ENCODE results near the gene HPCA. TPM values are rescaled to one million over a fixed set of nuclear protein-coding genes. Genes with fewer than 3 reads are reported as not detected.

HPCA gene
- total RNA-seq (not detected), total RNA-seq (0 to 0.68 (median 0.05) reads per million in 172 experiments)
- polyA plus RNA-seq (2013, experiment 1 of 2), result 0.13 TPM
- 0.10 TPM for polyA plus RNA-seq (2013, experiment 2 of 2)

DNA sequence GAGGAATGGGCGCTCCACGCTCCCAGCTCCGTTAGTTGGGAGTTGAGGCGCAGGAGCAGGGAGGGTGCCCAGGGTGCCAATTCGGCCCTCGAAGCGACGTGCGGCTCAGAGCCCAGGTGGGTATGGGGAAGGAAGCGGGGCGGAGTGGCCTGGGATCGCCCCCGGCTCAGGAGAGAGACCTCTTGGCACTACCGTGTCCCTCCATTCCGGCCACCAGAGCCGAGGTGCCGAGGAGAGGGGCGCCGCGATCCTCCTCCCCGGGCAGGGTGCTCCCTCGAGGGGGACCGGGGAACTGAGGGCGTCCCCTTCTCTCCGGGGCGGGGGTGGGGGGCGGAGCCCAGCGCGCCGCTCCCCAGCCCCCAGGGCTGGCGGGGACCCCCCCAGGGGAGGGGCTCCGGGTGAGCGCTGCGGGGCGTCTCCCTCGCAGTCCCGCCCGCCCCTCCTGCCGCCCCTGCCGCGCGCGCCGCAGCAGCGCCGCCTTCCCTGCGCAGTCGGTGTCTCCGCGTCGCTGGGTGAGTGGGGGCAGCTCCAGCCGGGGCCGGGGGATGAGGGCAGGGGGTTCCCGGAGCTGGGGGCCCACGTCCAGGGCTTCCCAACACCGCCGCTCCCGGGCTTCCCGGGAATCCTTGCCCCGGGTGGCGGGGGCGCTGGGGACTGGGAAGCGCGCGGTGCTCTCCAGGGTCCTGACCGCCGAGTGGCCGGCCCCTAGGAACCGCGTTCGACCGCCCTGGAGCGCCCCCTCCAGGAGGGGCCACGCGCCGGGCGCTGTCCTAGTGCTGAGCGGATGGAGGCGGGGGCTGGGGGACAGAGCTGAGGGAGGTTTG is at the start of gene HPCA:
Gene HPCA, plus strand, starts transcription at position 488 of the 824 bp plus-strand sequence. CDS start 2,408 bp downstream, outside the sequence.
- no peak within 1 kb of the TSS for H3K4me3 Mint-ChIP-seq
- H3K36me3 Mint-ChIP-seq (ENCODE audit: low read depth), result no peaks in the 10 kb centered on the region
- Histone ChIP-seq H3K9me3 (ENCODE audit: control insufficient read depth in 1 of 2, insufficient read depth in 1 of 2, low read length in 2 of 2) (peaks cover 0 to 20% of the 10 kb centered on the region in 2 experiments), H3K27me3 (ENCODE audit: control insufficient read depth in 1 of 2, insufficient read depth in 2 of 2, low read length in 2 of 2) (peaks cover 52 to 86% of the 10 kb centered on the region in 2 experiments), H3K4me1 (ENCODE audit: insufficient read depth, low read length) (peaks cover 13% of the 10 kb centered on the region), H3K36me3 (ENCODE audit: insufficient read depth, low read length) (no peaks in the 10 kb centered on the region), H3K27ac (ENCODE audit: low read depth in 1 of 2, low read length in 2 of 2) (no peak within 1 kb of the TSS), H3K4me3 (ENCODE audit: low read length) (no peak within 1 kb of the TSS)
- POLR2A ChIA-PET, result no interaction called here
- no peaks in the 10 kb centered on the region for H3K4me1 Mint-ChIP-seq (ENCODE audit: low read depth)
- DNase-seq (peak in 5 of 14 experiments; percentile 9 to 58 (median 20)), ATAC-seq (ENCODE audit: poor library complexity) (peak; percentile 80)
- H3K9me3 Mint-ChIP-seq, result no peaks in the 10 kb centered on the region
- TF ChIP-seq, protein P1, sequence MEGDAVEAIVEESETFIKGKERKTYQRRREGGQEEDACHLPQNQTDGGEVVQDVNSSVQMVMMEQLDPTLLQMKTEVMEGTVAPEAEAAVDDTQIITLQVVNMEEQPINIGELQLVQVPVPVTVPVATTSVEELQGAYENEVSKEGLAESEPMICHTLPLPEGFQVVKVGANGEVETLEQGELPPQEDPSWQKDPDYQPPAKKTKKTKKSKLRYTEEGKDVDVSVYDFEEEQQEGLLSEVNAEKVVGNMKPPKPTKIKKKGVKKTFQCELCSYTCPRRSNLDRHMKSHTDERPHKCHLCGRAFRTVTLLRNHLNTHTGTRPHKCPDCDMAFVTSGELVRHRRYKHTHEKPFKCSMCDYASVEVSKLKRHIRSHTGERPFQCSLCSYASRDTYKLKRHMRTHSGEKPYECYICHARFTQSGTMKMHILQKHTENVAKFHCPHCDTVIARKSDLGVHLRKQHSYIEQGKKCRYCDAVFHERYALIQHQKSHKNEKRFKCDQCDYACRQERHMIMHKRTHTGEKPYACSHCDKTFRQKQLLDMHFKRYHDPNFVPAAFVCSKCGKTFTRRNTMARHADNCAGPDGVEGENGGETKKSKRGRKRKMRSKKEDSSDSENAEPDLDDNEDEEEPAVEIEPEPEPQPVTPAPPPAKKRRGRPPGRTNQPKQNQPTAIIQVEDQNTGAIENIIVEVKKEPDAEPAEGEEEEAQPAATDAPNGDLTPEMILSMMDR (IDR thresholded peaks at IDR 0.05), result no peak
- CTCF ChIA-PET, result no interaction called here
- intact Hi-C loops (cut with DNase I, micrococcal nuclease), result no loop called here
- H3K27me3 Mint-ChIP-seq, result peaks cover 76% of the 10 kb centered on the region
- no peak within 1 kb of the TSS for H3K27ac Mint-ChIP-seq

DNA sequence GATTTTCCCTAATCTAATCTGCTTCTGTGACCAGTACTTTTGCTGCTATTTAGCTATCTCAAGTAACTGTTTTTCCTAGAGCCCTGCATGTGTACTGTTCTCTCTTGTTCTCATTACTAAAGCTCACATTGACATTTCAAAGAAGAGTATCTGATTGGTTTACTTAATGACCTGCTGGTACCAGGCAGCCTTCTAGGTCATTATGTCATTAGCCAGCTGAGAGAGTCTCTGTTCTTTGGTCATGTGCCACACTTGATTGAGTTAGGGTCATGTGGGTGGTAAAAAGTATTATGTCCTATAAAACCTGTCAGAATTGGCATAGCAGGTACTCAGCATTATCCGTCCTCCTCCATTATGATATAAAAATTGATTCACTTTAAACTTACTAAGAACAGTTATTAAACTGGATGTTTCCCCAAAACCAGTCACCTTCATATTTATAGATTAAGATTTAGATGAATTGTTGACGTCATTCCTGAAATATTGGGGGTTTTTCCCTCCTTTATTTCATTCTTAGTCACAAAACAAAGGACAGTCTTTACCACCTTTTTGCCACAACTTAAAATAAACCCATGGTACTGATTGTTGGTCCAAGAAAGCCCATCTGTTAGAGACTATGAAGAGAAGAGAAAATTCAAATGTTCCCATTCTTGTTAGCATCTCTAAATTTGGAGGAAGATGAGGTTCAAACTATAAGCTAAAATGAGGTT is 37.8 kb upstream of the HPCA start:
- Mint-ChIP-seq H3K4me3 (no peak overlapping the region), H3K27ac (no peak overlapping the region), H3K27me3 (no peaks in the 10 kb centered on the region), H3K4me1 (ENCODE audit: low read depth) (no peaks in the 10 kb centered on the region), H3K36me3 (ENCODE audit: low read depth) (peaks cover 57% of the 10 kb centered on the region), H3K9me3 (no peaks in the 10 kb centered on the region)
- DNase-seq, result no peak
- CTCF ChIA-PET, result interaction anchor here (1.0 to 1.5 kb wide), 2 partner anchors 12 to 136 kb away, joined by 3 read pairs; no protein-coding TSS in a partner anchor
- no peak overlapping the region for H3K4me3 ChIP-seq (ENCODE audit: low read length)
- H3K9me3 ChIP-seq (ENCODE audit: control insufficient read depth in 1 of 2, insufficient read depth in 1 of 2, low read length in 2 of 2), result no peaks in the 10 kb centered on the region
- intact Hi-C loops (cut with DNase I, micrococcal nuclease), result no loop called here
- TF ChIP-seq, protein P1 (IDR thresholded peaks at IDR 0.05), result no peak
- H3K27me3 ChIP-seq (ENCODE audit: control insufficient read depth in 1 of 2, insufficient read depth in 2 of 2, low read length in 2 of 2), result no peaks in the 10 kb centered on the region
- no peak for ATAC-seq (ENCODE audit: poor library complexity)
- no peaks in the 10 kb centered on the region for H3K4me1 ChIP-seq (ENCODE audit: insufficient read depth, low read length)
- no peak overlapping the region for H3K27ac ChIP-seq (ENCODE audit: low read depth in 1 of 2, low read length in 2 of 2)
- H3K36me3 ChIP-seq (ENCODE audit: insufficient read depth, low read length), result peaks cover 40% of the 10 kb centered on the region
- POLR2A ChIA-PET, result no interaction called here

DNA sequence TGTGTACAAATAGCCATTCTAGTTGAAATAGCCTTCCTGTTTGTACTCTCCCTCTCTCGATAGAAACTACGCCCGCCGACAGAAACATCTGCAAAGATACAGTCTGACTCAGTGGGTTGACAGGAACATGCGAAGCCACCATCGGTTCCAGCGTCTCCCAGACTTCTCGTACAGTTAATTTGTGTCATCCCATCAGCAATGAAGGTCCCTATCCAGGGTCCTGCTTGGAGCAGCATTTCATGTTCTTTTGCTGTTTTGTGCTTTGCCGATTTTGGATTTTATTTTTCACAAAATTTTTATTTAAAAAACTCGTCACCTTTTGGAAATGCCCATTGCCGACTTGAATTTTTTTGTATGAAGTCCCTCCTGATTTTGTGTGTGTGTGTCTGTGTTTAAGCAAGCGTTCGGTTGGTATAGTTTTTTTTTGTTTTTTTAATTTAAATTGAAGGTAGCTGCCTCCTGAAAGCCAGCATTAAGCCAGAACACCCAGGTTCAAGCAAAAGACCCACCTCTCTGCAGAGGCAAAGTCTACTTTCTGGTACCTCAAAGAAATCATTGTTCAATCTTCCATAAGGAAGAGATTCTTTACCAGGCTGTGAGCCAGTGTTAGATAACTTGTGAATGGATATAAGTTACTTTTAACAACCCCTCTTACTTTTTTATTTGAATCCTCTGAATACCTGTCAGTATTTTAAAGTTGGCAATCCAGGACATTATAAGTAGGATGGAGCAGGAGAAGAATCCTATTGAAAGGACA is 30.3 kb upstream of the HPCA start:
- CTCF ChIA-PET, result no interaction called here
- Mint-ChIP-seq H3K27me3 (no peaks in the 10 kb centered on the region), H3K27ac (no peak overlapping the region)

More for the DNA sequence above, 30.3 kb upstream of the HPCA start:
- Mint-ChIP-seq H3K4me3 (no peak overlapping the region), H3K9me3 (no peaks in the 10 kb centered on the region), H3K36me3 (ENCODE audit: low read depth) (peaks cover 76% of the 10 kb centered on the region), H3K4me1 (ENCODE audit: low read depth) (no peaks in the 10 kb centered on the region)
- DNase-seq (no peak), ATAC-seq (ENCODE audit: poor library complexity) (no peak)
- Histone ChIP-seq H3K27ac (ENCODE audit: low read depth in 1 of 2, low read length in 2 of 2) (no peak overlapping the region), H3K4me3 (ENCODE audit: low read length) (no peak overlapping the region), H3K4me1 (ENCODE audit: insufficient read depth, low read length) (no peaks in the 10 kb centered on the region), H3K36me3 (ENCODE audit: insufficient read depth, low read length) (peaks cover 65% of the 10 kb centered on the region), H3K27me3 (ENCODE audit: control insufficient read depth in 1 of 2, insufficient read depth in 2 of 2, low read length in 2 of 2) (no peaks in the 10 kb centered on the region), H3K9me3 (ENCODE audit: control insufficient read depth in 1 of 2, insufficient read depth in 1 of 2, low read length in 2 of 2) (no peaks in the 10 kb centered on the region)
- TF ChIP-seq, protein P1 (IDR thresholded peaks at IDR 0.05), result no peak
- POLR2A ChIA-PET, result no interaction called here
- intact Hi-C loops (cut with DNase I, micrococcal nuclease), result no loop called here
